Gastrocnemius medialis (tissue), 4 donors: Measurements from ENCODE around the gene CCBE1.

Experiments
- POLR2A ChIP-seq, 2 donors: fragments of 450-650 bp; IDR thresholded peaks; one replicate each; pipeline ENCODE4 v1.6.1; 2017; ENCODE audit warnings: antibody characterized with exemption in 2 of 2, mild to moderate bottlenecking in 2 of 2, moderate library complexity in 2 of 2
- TF ChIP-seq, protein P1 (sequence below), 5 experiments: fragments of 450-650 bp in 3 of 5; fragments of 200-600 bp in 2 of 5; sonication (generic) in 2 of 5; IDR thresholded peaks in 4 of 5; conservative IDR thresholded peaks in 1 of 5; 1 replicate in 4 of 5; 2 replicates in 1 of 5; pipeline ENCODE4 v1.5.1; 2016 to 2019; ENCODE audit warnings: antibody characterized with exemption in 5 of 5, mild to moderate bottlenecking in 3 of 5, moderate library complexity in 3 of 5

- TF ChIP-seq, protein P1, sequence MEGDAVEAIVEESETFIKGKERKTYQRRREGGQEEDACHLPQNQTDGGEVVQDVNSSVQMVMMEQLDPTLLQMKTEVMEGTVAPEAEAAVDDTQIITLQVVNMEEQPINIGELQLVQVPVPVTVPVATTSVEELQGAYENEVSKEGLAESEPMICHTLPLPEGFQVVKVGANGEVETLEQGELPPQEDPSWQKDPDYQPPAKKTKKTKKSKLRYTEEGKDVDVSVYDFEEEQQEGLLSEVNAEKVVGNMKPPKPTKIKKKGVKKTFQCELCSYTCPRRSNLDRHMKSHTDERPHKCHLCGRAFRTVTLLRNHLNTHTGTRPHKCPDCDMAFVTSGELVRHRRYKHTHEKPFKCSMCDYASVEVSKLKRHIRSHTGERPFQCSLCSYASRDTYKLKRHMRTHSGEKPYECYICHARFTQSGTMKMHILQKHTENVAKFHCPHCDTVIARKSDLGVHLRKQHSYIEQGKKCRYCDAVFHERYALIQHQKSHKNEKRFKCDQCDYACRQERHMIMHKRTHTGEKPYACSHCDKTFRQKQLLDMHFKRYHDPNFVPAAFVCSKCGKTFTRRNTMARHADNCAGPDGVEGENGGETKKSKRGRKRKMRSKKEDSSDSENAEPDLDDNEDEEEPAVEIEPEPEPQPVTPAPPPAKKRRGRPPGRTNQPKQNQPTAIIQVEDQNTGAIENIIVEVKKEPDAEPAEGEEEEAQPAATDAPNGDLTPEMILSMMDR (IDR thresholded peaks at IDR 0.05 in 4 of 5, conservative IDR thresholded peaks at IDR 0.05 in 1 of 5) = no peak
- no peak for TF ChIP-seq POLR2A (IDR thresholded peaks at IDR 0.05)
These were observed 42.9 kb upstream of the CCBE1 start for GRCh38 chr18:59740141-59740540.
